DMS 273 (cell line): ENCODE data around the gene PTGR1.
"Not testable (repeated sequence)": the region's sequence is repeated elsewhere in the genome, so short reads cannot be mapped to it uniquely, and the experiment has no call there.

Experiments
- DNase-seq: peaks from one replicate; lab custom pipeline; 2025; ENCODE audit not compliant: unreplicated experiment; lab: John Stamatoyannopoulos, UW

Gene PTGR1

GRCh38 chr9:111615928-111616327, 16.5 kb upstream of the PTGR1 start:
- DNase-seq, result no peak

DNA sequence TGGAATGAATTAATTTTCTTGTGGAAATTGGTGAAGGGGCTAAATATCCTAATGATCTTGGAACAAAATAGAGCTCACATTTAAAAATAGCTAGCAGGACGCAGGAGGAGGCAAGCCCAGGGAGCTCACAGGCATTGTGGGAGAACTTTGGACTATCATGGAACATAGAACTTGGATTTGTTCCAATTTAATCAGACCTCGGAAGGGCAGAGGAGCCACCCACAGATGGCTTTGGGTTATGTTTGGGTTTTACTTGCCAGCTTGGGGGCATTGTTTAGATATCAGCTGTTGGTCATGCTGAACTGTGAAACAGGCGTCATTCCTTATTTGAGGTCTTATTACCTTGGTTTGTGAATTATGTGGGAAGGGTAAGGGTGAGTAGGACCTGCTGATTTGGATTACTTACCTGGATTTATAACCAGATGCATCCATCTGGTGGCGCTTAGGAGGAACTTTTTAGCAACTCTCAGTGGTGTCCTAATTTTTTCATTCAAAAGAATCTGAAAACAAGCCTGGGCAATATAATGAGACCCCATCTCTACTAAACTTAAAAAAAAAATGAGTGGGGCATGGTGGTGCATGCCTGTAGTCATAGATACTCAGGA, 14.1 kb upstream of the PTGR1 start:
- peak; percentile 70 for DNase-seq

DNA sequence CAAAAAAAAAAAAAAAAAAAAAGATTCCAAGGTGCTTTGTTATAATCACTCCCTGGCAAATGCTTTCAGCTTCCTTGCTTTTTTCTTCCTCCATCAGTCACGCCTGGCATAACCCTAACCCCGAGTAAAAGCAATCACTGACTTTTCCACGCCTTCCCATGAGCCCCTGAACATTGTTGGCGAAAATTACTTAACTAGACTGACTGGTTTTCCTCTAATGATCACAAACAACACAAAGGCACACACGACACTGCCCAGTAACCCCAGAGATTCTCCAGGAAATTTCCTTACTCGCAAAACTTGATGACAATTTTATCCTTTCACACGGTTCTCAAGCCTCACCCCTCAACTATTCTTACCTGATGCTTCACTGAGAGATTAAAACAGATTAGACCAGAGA, 11.4 kb upstream of the PTGR1 start:
- no peak for DNase-seq

GRCh38 chr9:111610149-111610548, 10.7 kb upstream of the PTGR1 start:
- DNase-seq, result no peak

- DNase-seq, result no peak
Observed at GRCh38 chr9:111605041-111605559, 5.7 kb upstream of the PTGR1 start.

DNA sequence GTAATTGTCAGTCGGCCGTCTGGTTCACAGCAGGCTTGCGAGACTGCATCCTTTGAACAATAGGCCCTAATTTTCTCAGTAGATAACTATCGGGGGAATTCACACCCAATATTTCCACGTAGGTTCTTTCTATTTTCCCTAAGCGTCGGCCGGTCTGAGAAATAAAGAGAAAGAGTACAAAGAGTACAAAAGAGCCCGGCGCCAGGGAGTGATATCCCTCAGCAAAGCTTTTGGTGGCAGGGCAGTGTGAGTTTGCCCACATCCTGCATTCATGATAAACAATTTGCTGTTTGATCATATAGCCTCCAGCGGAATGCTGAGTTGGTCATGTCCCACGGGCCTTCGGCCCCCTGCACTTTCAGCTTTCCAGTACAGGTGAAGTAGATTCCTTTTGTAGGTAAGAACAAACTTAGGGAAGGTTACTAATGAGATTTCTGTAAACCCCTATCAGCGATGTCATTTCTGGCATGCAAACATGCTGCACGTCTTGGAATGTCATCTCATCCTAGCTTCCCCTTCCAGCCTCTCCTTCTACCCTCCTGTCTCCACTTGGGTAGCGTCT, 4.7 kb upstream of the PTGR1 start:
- no peak for DNase-seq

DNA sequence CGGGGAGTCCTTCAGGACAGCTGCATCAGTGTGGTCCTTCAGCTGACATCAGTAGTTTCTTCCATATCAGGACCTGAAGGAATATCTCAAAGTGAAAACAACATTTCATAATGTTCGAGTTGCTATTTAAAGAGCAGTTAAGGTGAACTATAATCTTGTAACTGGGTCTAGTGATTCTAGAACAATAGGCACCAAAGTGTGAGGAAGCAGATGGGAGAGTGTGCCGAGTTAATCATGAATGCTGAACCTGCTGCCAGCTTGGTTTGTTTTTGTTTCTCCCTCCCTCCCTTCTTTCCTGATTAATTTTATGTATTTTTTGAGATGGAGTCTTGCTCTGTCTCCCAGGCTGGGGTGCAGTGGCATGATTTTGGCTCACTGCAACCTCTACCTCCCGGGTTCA, 3.6 kb upstream of the PTGR1 start:
- DNase-seq, result peak; percentile 18

GRCh38 chr9:111601237-111602018, 2.0 kb upstream of the PTGR1 start:
- DNase-seq, result peak; percentile 13

GRCh38 chr9:111599955-111600343, 502 bp upstream of the PTGR1 start:
- no peak for DNase-seq

DNA sequence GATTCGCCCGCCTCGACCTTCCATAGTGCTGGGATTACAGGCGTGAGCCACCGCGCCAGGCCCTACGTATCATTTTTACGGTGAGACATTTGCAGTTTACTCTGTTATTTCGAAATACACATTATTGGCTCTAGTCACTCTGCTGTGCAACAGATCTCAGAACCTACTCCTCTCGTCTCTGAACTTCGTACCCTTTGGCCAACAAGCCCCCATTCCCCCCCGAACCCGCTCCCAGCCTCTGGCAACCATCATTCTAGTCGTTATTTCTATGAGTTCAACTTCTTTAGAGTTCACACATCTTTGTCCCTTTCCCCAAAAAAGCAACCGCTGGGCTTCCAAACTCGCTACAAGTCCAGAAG, 735 bp downstream of the PTGR1 start:
- peak; percentile 54 for DNase-seq

- DNase-seq, result peak; percentile 58
Observed at GRCh38 chr9:111597852-111598732, 1.4 kb downstream of the PTGR1 start.

DNA sequence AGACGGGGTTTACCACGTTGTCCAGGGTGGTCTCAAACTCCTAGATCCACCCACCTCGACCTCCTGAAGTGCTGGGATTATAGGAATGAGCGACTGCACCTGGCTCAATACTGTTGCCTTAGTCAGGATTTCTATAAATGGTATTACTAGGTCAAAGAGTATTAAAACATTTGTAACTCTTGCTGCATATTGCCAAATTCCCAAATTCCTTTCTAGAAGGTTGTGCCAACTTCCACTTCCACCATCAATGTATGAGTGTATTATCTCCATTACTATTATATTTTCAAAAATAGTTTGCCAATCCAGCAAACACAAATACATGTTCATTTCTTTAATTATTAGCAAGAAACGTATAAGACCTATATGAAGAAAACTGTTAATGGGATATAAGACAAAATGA, 10.6 kb downstream of the PTGR1 start:
- DNase-seq, result no peak

DNA sequence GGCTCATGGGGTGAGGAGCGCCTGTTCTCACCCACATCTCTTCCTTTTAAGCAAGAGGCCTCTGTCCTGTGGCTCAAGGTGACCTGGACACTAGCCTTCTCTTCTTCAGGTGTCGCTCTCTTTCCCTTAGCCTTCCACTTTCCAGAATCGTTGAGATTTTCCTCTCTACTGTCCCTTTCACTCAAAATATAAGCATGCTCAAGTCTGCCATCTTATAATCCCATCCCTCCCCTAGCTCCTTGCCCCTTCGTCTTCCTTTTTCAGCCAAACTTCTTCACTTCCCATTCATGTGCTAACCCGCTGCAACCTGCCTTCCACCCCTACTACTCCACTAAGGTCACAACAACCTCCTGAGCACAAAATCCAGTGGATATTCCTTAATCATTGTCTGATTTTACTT, 13.1 kb downstream of the PTGR1 start:
- no peak for DNase-seq

DNA sequence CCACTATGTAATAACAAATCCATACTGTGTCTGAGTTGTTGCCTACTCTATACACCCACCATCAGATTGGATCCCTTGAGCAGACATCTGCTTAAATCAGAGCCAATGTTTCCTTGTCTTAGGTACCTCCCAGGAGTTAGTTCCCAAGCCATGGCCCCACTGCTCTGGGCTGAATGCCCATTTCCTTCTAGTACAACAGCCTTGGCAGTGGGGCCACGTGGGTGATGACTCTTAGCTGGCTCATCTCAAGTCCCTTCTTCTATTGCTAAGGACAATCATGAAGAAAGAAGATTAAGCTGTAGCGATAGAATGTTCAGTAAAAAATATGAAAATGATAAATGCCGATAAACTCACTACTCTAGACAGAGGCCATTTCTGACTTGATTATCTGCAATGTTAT, 16.6 kb downstream of the PTGR1 start:
- no peak for DNase-seq

- DNase-seq, result peak; percentile 63
Observed at GRCh38 chr9:111572950-111573604, 26.4 kb downstream of the PTGR1 start.

- DNase-seq, result not testable (repeated sequence)
Observed at GRCh38 chr9:111568127-111568526, 31.3 kb downstream of the PTGR1 start.

- no peak for DNase-seq
Observed at GRCh38 chr9:111566234-111566633, 33.2 kb downstream of the PTGR1 start.

DNA sequence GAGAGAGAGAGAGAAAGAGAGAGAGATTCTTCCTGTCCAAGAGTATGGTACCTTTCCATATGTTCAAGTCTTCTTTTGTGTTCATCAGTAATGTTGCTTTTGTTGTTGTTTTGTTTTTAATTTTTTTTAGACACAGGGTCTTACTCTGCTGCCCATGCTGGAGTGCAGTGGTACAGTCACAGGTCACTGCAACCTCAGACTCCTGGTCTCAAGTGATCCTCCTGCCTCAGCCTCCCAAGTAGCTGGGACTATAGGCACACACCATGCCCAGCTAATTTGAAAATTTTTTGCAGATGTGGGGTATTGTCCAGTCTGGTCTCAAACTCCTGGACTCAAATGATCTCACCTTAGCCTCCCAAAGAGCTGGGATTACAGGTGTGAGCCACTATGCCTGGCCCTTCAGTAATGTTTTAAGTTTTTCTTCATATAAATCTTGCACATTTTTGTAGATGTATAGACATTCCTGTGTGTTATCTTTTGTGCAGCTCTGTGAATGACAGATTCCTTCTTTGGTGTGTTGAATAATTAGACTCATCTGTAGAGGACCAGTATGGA, 38.2 kb downstream of the PTGR1 start:
- DNase-seq, result no peak

DNA sequence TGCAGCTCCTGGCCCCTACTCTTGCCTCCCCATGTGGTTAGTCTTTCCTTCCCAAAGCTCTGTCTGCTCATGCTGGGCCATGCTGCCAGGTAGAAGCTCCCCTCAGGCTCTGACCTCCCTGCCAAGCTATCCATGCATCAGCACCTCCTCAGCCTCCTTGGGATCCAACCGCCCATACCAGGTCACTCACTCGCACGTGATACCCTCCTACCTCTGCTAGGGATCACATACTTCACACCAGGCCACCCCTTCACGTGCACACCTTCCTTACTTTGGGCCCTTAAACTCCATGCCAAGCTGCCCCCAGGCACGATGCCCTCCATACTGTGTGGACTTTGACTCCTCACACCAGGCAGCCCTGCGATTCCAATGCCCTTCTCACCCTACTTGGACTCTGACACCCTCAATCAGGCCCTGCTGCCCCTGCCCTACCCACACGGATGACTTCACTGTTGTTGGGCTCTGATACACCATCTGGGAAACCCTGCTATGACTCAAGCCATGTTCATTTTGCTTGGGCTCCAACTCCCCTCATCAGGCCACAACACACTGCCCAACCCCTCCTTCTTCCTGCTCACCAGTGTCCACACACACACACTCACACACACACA, 40.3 kb downstream of the PTGR1 start:
- DNase-seq, result no peak

GRCh38 chr9:111555425-111555824, 44.0 kb downstream of the PTGR1 start:
- not testable (repeated sequence) for DNase-seq
